Adipose tissue (tissue), 3 donors: Measurements from ENCODE around the gene FRG2C. TPM values are rescaled to one million over a fixed set of nuclear protein-coding genes. Genes with fewer than 3 reads are reported as not detected.
"Not testable (repeated sequence)": the region's sequence is repeated elsewhere in the genome, so short reads cannot be mapped to it uniquely, and the experiment has no call there.

Experiments used
- H3K27ac ChIP-seq: one replicate; pipeline ENCODE4 v1.5.1; 2013; ENCODE audit warnings: low read depth, low read length
- WGBS, 3 donors: extraction: QIAGEN DNeasy Blood & Tissue Kit; methylation state at CpG; one replicate each; pipeline ENCODE4 v1.1.7; 2013; 5-methylcytosine and 5-hydroxymethylcytosine counted together
- polyA plus RNA-seq, 3 donors: library from polyadenylated mRNA; stranded (reverse); fragments of 200-250 nt; gene quantifications; one replicate each; pipeline ENCODE4 v1.2.3, GENCODE V29; 2013
- donor health status: healthy with polysubstance abuse.
- donor health status: Bipolar disorder and iron deficiency.
- donor health status: healthy.

FRG2C gene
- polyA plus RNA-seq, 3 donors, result not detected

- not testable (repeated sequence) for H3K27ac ChIP-seq
- 28 to 36% (median 33%) methylated on average over 46 of the region's 46 CpGs for WGBS, 3 donors
Measured at GRCh38 chr3:75667757-75668701, 3.9 kb downstream of the FRG2C start.

GRCh38 chr3:75668759-75669347 is 4.7 kb downstream of the FRG2C start:
- WGBS, 3 donors, result 50 to 56% (median 53%) methylated on average over 52 to 53 of the region's 53 CpGs
- H3K27ac ChIP-seq, result not testable (repeated sequence)

GRCh38 chr3:75669348-75670297 is 5.5 kb downstream of the FRG2C start:
- WGBS, 3 donors, result 34 to 38% (median 36%) methylated on average over 68 to 71 of the region's 71 CpGs
- not testable (repeated sequence) for H3K27ac ChIP-seq

- WGBS, 3 donors, result 13 to 19% (median 15%) methylated on average over 51 of the region's 51 CpGs
- H3K27ac ChIP-seq, result not testable (repeated sequence)
Measured at GRCh38 chr3:75670298-75671286, 6.5 kb downstream of the FRG2C start.

GRCh38 chr3:75671287-75672139 is 7.4 kb downstream of the FRG2C start:
- H3K27ac ChIP-seq, result not testable (repeated sequence)
- WGBS, 3 donors, result 14 to 21% (median 19%) methylated on average over 31 to 32 of the region's 32 CpGs

- H3K27ac ChIP-seq, result not testable (repeated sequence)
- 12 to 19% (median 18%) methylated on average over 59 of the region's 59 CpGs for WGBS, 3 donors
Measured at GRCh38 chr3:75672140-75672775, 8.1 kb downstream of the FRG2C start.

- WGBS, 3 donors, result 10 to 67% (median 27%) methylated on average over 1 of the region's 1 CpG
- not testable (repeated sequence) for H3K27ac ChIP-seq
Measured at GRCh38 chr3:75683965-75684364, 19.8 kb downstream of the FRG2C start.

GRCh38 chr3:75687323-75687722 is 23.2 kb downstream of the FRG2C start:
- WGBS, 3 donors, result 87 to 93% (median 89%) methylated on average over 9 of the region's 9 CpGs
- H3K27ac ChIP-seq, result no peak overlapping the region

GRCh38 chr3:75692061-75692460 is 27.9 kb downstream of the FRG2C start:
- WGBS, 3 donors, result 21 to 59% (median 40%) methylated on average over 2 of the region's 2 CpGs
- H3K27ac ChIP-seq, result no peak overlapping the region

Other genes with a start within 250 kb of the FRG2C start
- gene ZNF717, start 121.2 kb downstream of the FRG2C start, polyA plus RNA-seq, result 1 to 10 TPM; 2.4 to 4.2 (median 3.4) TPM